Ovary (tissue), 3 donors: ENCODE data around the gene SLC4A5.

ENCODE experiments used
- CTCF ChIP-seq, 3 donors: fragments of 450-650 bp in 2 of 3; fragments of 200-600 bp in 1 of 3; IDR thresholded peaks; one replicate each; pipeline versions ENCODE4 v1.5.1 to v1.8.0; 2016 to 2022; ENCODE audit warnings: antibody characterized with exemption in 3 of 3, mild to moderate bottlenecking in 1 of 3
- EP300 ChIP-seq: sonication (generic); formaldehyde crosslinking; IDR thresholded peaks from one replicate; pipeline ENCODE4 v1.6.1; 2017; ENCODE audit warnings: antibody characterized with exemption
- POLR2A ChIP-seq: fragments of 450-650 bp; IDR thresholded peaks from one replicate; pipeline ENCODE4 v1.6.1; 2017; ENCODE audit warnings: antibody characterized with exemption, mild to moderate bottlenecking, moderate library complexity
- donor health status: DM: no; HTN: no; CAD: no.

- TF ChIP-seq CTCF (IDR thresholded peaks at IDR 0.05) (no peak), POLR2A (no peak), EP300 (no peak)
These were observed 36.9 kb upstream of the SLC4A5 start, which contains the start of gene DCTN1 for GRCh38 chr2:74379851-74380789.
